ENCODE measurements around the gene FAM83E.

The FAM83E gene

GRCh38 chr19:48614436-48615230 is at the start of gene FAM83E:
FAM83E (minus strand) TSS chr19:48615076; CDS start chr19:48613372, 1,704 bp downstream.
- H3K4me2 ChIP-seq (ENCODE audit: low read depth, low read length, poor library complexity, severe bottlenecking) = peak within 1 kb of the TSS; percentile 98
- no peak for TF ChIP-seq CTCF (conservative IDR thresholded peaks at IDR 0.05; ENCODE audit: low read length)
- TF ChIP-seq EZH2phosphoT487 (IDR thresholded peaks at IDR 0.05; ENCODE audit: borderline replicate concordance) = no peak
- H3K9me2 ChIP-seq (replicated peaks; ENCODE audit: low read depth, low read length) = no peaks in the 10 kb centered on the region
- H3K4me1 ChIP-seq (ENCODE audit: insufficient read depth, low read length, poor library complexity, severe bottlenecking) = peaks cover 20% of the 10 kb centered on the region
- peaks cover 44% of the 10 kb centered on the region for H3K79me2 ChIP-seq (ENCODE audit: insufficient read depth, low read length)
- peaks cover 8% of the 10 kb centered on the region for H3K27me3 ChIP-seq (ENCODE audit: insufficient read depth, low read length, poor library complexity, severe bottlenecking)
- no peaks in the 10 kb centered on the region for H3F3A ChIP-seq (ENCODE audit: low read depth)
- H3K4me3 ChIP-seq (ENCODE audit: low read length, poor library complexity, severe bottlenecking) = peak within 1 kb of the TSS; percentile 100
- H2AFZ ChIP-seq (ENCODE audit: low read length) = no peak within 1 kb of the TSS
- peaks cover 36% of the 10 kb centered on the region; the same call in 1 of the 2 replicates for H3K36me3 ChIP-seq (ENCODE audit: insufficient read depth, low read length)
- peaks cover 44% of the 10 kb centered on the region for H4K20me1 ChIP-seq (ENCODE audit: insufficient read depth, low read length, poor library complexity, severe bottlenecking)
- no peak within 1 kb of the TSS for H3K9ac ChIP-seq (ENCODE audit: low read depth, low read length, poor library complexity, severe bottlenecking)
- H3K9me3 ChIP-seq (ENCODE audit: insufficient read depth, low read depth, low read length) = no peaks in the 10 kb centered on the region

- H3K79me2 ChIP-seq (ENCODE audit: insufficient read depth, low read length) = no peaks in the 10 kb centered on the region
- H3K27me3 ChIP-seq (ENCODE audit: insufficient read depth, low read length, poor library complexity, severe bottlenecking) = no peaks in the 10 kb centered on the region
- H3K4me2 ChIP-seq (ENCODE audit: low read depth, low read length, poor library complexity, severe bottlenecking) = no peak overlapping the region
- H3K9me2 ChIP-seq (replicated peaks; ENCODE audit: low read depth, low read length) = no peaks in the 10 kb centered on the region
- no peaks in the 10 kb centered on the region for H3K9me3 ChIP-seq (ENCODE audit: insufficient read depth, low read depth, low read length)
- no peak overlapping the region for H2AFZ ChIP-seq (ENCODE audit: low read length)
- no peaks in the 10 kb centered on the region for H3K36me3 ChIP-seq (ENCODE audit: insufficient read depth, low read length)
- H3K9ac ChIP-seq (ENCODE audit: low read depth, low read length, poor library complexity, severe bottlenecking) = no peak overlapping the region
- TF ChIP-seq CTCF (conservative IDR thresholded peaks at IDR 0.05; ENCODE audit: low read length) = no peak
- no peak for TF ChIP-seq EZH2phosphoT487 (IDR thresholded peaks at IDR 0.05; ENCODE audit: borderline replicate concordance)
- H3K4me3 ChIP-seq (ENCODE audit: low read length, poor library complexity, severe bottlenecking) = no peak overlapping the region
- no peaks in the 10 kb centered on the region for H4K20me1 ChIP-seq (ENCODE audit: insufficient read depth, low read length, poor library complexity, severe bottlenecking)
- H3K4me1 ChIP-seq (ENCODE audit: insufficient read depth, low read length, poor library complexity, severe bottlenecking) = peaks cover 8% of the 10 kb centered on the region
- H3F3A ChIP-seq (ENCODE audit: low read depth) = no peaks in the 10 kb centered on the region
Observed at GRCh38 chr19:48664476-48664875, 49.6 kb upstream of the FAM83E start.

- Histone ChIP-seq H2AFZ (ENCODE audit: low read length) (no peak overlapping the region), H3K4me3 (ENCODE audit: low read length, poor library complexity, severe bottlenecking) (no peak overlapping the region), H3F3A (ENCODE audit: low read depth) (no peaks in the 10 kb centered on the region), H3K9ac (ENCODE audit: low read depth, low read length, poor library complexity, severe bottlenecking) (no peak overlapping the region), H3K4me1 (ENCODE audit: insufficient read depth, low read length, poor library complexity, severe bottlenecking) (peaks cover 8% of the 10 kb centered on the region), H4K20me1 (ENCODE audit: insufficient read depth, low read length, poor library complexity, severe bottlenecking) (no peaks in the 10 kb centered on the region), H3K27me3 (ENCODE audit: insufficient read depth, low read length, poor library complexity, severe bottlenecking) (no peaks in the 10 kb centered on the region), H3K79me2 (ENCODE audit: insufficient read depth, low read length) (no peaks in the 10 kb centered on the region), H3K4me2 (ENCODE audit: low read depth, low read length, poor library complexity, severe bottlenecking) (no peak overlapping the region), H3K36me3 (ENCODE audit: insufficient read depth, low read length) (no peaks in the 10 kb centered on the region), H3K9me2 (replicated peaks; ENCODE audit: low read depth, low read length) (no peaks in the 10 kb centered on the region), H3K9me3 (ENCODE audit: insufficient read depth, low read depth, low read length) (no peaks in the 10 kb centered on the region)
- TF ChIP-seq EZH2phosphoT487 (IDR thresholded peaks at IDR 0.05; ENCODE audit: borderline replicate concordance) = no peak
- TF ChIP-seq CTCF (conservative IDR thresholded peaks at IDR 0.05; ENCODE audit: low read length) = no peak
Observed at GRCh38 chr19:48663667-48664066, 48.8 kb upstream of the FAM83E start.
